Measurements from ENCODE around the gene GRK5. TPM values are rescaled to one million over a fixed set of nuclear protein-coding genes. Genes with fewer than 3 reads are reported as not detected.

The GRK5 gene
- total RNA-seq, 4 donors from 2014 or later, result 5.4 to 13.0 (median 10.6) TPM

GRCh38 chr10:119455609-119456434 is 248.5 kb downstream of the GRK5 start:
- 90 to 92% methylated on average over 23 of the region's 23 CpGs for WGBS, 2 donors
- DNase-seq (ENCODE audit: low spot score in 2 of 2), result no peak
- TF ChIP-seq CTCF (IDR thresholded peaks at IDR 0.05) (no peak), POLR2A (IDR thresholded peaks at IDR 0.05) (no peak)
- intact Hi-C loops (cut with DNase I; ENCODE audit: low total_unique reads), result no loop called here
- H3K4me3 ChIP-seq (ENCODE audit: low read depth, poor library complexity, severe bottlenecking), result no peak overlapping the region

GRCh38 chr10:119456435-119456810 is 249.1 kb downstream of the GRK5 start:
- no peak for DNase-seq (ENCODE audit: low spot score in 2 of 2)
- WGBS, 2 donors, result 93 to 98% methylated on average over 7 of the region's 7 CpGs
- H3K4me3 ChIP-seq (ENCODE audit: low read depth, poor library complexity, severe bottlenecking), result no peak overlapping the region
- no peak for TF ChIP-seq POLR2A (IDR thresholded peaks at IDR 0.05)
- no peak for TF ChIP-seq CTCF (IDR thresholded peaks at IDR 0.05)
- intact Hi-C loops (cut with DNase I; ENCODE audit: low total_unique reads), result no loop called here

- intact Hi-C loops (cut with DNase I; ENCODE audit: low total_unique reads), result no loop called here
- TF ChIP-seq CTCF (IDR thresholded peaks at IDR 0.05) (no peak), POLR2A (IDR thresholded peaks at IDR 0.05) (no peak)
- no peak for DNase-seq (ENCODE audit: low spot score in 2 of 2)
- whole genome bisulfite sequencing, 2 donors, result 92 to 94% methylated on average over 27 of the region's 28 CpGs
- no peak overlapping the region for H3K4me3 ChIP-seq (ENCODE audit: low read depth, poor library complexity, severe bottlenecking)
These were observed 250.8 kb downstream of the GRK5 start for GRCh38 chr10:119457966-119458766.

GRCh38 chr10:119459681-119460340 is 252.4 kb downstream of the GRK5 start:
- H3K4me3 ChIP-seq (ENCODE audit: low read depth, poor library complexity, severe bottlenecking), result no peak overlapping the region
- WGBS, 2 donors, result 90 to 92% methylated on average over 17 of the region's 17 CpGs
- TF ChIP-seq POLR2A (IDR thresholded peaks at IDR 0.05) (no peak), CTCF (IDR thresholded peaks at IDR 0.05) (no peak)
- intact Hi-C loops (cut with DNase I; ENCODE audit: low total_unique reads), result no loop called here
- no peak for DNase-seq (ENCODE audit: low spot score in 2 of 2)

GRCh38 chr10:119460369-119461195 is 253.2 kb downstream of the GRK5 start:
- no peak for DNase-seq (ENCODE audit: low spot score in 2 of 2)
- WGBS, 2 donors, result 83 to 86% methylated on average over 11 of the region's 11 CpGs
- TF ChIP-seq POLR2A (IDR thresholded peaks at IDR 0.05), result no peak
- TF ChIP-seq CTCF (IDR thresholded peaks at IDR 0.05), result no peak
- no peak overlapping the region for H3K4me3 ChIP-seq (ENCODE audit: low read depth, poor library complexity, severe bottlenecking)
- intact Hi-C loops (cut with DNase I; ENCODE audit: low total_unique reads), result no loop called here

Data from lower leg skin (tissue), 4 donors.